ENCODE measurements around the gene IL23R. TPM values are rescaled to one million over a fixed set of nuclear protein-coding genes. Genes with fewer than 3 reads are reported as not detected.
"Not testable (repeated sequence)": the region's sequence is repeated elsewhere in the genome, so short reads cannot be mapped to it uniquely, and the experiment has no call there.

The IL23R gene
- total RNA-seq, 2 experiments from 2014 or later: 12.2 to 14.9 TPM

DNA sequence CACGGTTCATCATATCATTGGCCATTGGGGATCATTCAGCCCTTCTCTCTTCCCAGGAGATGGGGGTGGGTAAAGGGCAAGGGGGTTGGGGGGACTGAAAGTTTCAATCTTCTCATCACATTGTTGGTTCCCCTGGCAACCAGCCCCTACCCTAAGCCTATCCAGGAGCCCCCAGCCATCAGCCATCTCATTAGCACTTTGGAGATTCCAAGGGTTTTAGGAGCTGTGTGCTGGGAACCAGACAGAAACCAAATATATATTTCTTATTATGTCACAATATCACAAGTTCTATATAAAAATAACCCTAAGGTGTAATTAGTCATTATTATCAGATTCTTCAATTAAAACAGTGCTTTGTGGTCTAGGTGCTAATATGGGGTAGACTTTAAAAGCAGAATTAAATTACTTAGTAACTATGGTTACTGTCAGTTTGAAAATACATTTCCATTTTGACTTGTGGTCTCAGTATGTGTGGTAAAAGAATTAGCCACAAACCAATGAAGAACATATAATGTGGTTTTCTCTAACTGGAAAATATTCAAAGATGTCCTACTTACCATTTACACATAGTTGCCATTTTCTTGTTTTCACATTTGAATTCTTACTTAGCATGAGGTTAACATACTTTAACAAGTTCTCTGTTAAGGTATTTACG is 28.1 kb downstream of the IL23R start:
- Mint-ChIP-seq H3K27ac (no peak overlapping the region), H3K36me3 (ENCODE audit: low read depth) (peaks cover 22% of the 10 kb centered on the region), H3K4me3 (no peak overlapping the region), H3K27me3 (ENCODE audit: low read depth) (no peaks in the 10 kb centered on the region), H3K9me3 (no peaks in the 10 kb centered on the region), H3K4me1 (ENCODE audit: low read depth) (peaks cover 39% of the 10 kb centered on the region)
- CTCF ChIA-PET: interaction anchor here (1.0 to 5.3 kb wide), 2 partner anchors 18 to 22 kb away, joined by 4 to 72 read pairs; no protein-coding TSS in a partner anchor
- intact Hi-C loops (cut with micrococcal nuclease): loop anchor here (1.0 to 5.0 kb wide), 5 partner anchors 17 to 862 kb away; partner anchors contain the start of gene SLC35D1
- DNase-seq: no peak

DNA sequence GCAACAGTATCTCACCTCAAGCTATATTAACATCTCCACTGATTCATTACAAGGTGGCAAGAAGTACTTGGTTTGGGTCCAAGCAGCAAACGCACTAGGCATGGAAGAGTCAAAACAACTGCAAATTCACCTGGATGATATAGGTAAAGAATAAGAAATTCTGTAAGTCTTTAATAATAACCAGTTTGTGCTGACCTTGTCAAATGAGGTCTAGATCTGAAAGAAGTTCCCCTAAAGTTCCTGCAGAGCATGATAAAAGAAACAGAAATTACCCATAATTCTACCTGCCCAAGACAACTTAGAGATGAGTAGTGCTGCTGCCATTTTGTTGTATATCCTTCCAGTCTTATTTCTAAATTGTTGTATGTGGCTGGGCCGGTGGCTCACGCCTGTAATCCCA is 34.5 kb downstream of the IL23R start:
- CTCF ChIA-PET: interaction anchor here (0.6 kb wide), 1 partner anchor 11 kb away, joined by 5 read pairs; no protein-coding TSS in a partner anchor
- Mint-ChIP-seq H3K27me3 (ENCODE audit: low read depth) (no peaks in the 10 kb centered on the region), H3K4me3 (no peak overlapping the region), H3K27ac (no peak overlapping the region), H3K4me1 (ENCODE audit: low read depth) (peaks cover 20% of the 10 kb centered on the region), H3K36me3 (ENCODE audit: low read depth) (peaks cover 42% of the 10 kb centered on the region), H3K9me3 (no peaks in the 10 kb centered on the region)
- DNase-seq: no peak
- intact Hi-C loops (cut with micrococcal nuclease): no loop called here

DNA sequence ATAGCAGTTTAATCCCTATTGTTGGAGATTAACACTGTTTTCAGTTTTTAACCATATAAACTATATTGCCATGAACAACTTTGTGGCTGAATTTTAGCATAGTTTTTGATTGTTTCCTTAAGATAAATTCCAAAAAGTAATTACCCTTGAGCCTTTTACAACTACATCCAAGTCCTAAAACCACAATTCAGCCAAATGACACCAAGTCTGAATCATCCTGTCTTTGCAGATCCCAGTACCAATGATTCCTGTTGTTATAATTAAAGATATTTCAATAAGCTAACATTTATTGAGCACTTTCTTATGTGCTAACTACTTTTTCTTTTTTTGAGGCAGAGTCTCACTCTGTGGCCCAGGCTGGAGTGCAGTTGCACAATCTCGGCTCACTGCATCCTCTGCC is 35.6 kb downstream of the IL23R start:
- Mint-ChIP-seq H3K4me3 (no peak overlapping the region), H3K9me3 (no peaks in the 10 kb centered on the region), H3K4me1 (ENCODE audit: low read depth) (peaks cover 12% of the 10 kb centered on the region), H3K36me3 (ENCODE audit: low read depth) (peaks cover 45% of the 10 kb centered on the region), H3K27ac (no peak overlapping the region), H3K27me3 (ENCODE audit: low read depth) (no peaks in the 10 kb centered on the region)
- CTCF ChIA-PET: interaction anchor here (4.0 kb wide), 1 partner anchor 12 kb away, joined by 23 read pairs; no protein-coding TSS in a partner anchor
- DNase-seq: no peak
- intact Hi-C loops (cut with micrococcal nuclease): no loop called here

- CTCF ChIA-PET: interaction anchor here (0.7 to 4.0 kb wide), 2 partner anchors 9 to 12 kb away, joined by 3 to 23 read pairs; no protein-coding TSS in a partner anchor
- Mint-ChIP-seq H3K27me3 (ENCODE audit: low read depth) (no peaks in the 10 kb centered on the region), H3K27ac (no peak overlapping the region), H3K4me3 (no peak overlapping the region), H3K4me1 (ENCODE audit: low read depth) (peaks cover 12% of the 10 kb centered on the region), H3K9me3 (no peaks in the 10 kb centered on the region), H3K36me3 (ENCODE audit: low read depth) (peaks cover 46% of the 10 kb centered on the region)
- no peak for DNase-seq
- intact Hi-C loops (cut with micrococcal nuclease): no loop called here
Measured at GRCh38 chr1:67204298-67204980, 38.2 kb downstream of the IL23R start.

GRCh38 chr1:67207398-67207797 is 41.1 kb downstream of the IL23R start:
- H3K27ac Mint-ChIP-seq; H3K9me3 Mint-ChIP-seq; intact Hi-C loops (cut with micrococcal nuclease); DNase-seq; H3K27me3 Mint-ChIP-seq (ENCODE audit: low read depth); H3K4me3 Mint-ChIP-seq: not testable (repeated sequence)
- peaks cover 40% of the 10 kb centered on the region for H3K36me3 Mint-ChIP-seq (ENCODE audit: low read depth)
- CTCF ChIA-PET: interaction anchor here (9.0 kb wide), 1 partner anchor 61 kb away, joined by 147 read pairs; no protein-coding TSS in a partner anchor
- H3K4me1 Mint-ChIP-seq (ENCODE audit: low read depth): peaks cover 23% of the 10 kb centered on the region

GRCh38 chr1:67208217-67208616 is 42.0 kb downstream of the IL23R start:
- Mint-ChIP-seq H3K4me3 (no peak overlapping the region), H3K27me3 (ENCODE audit: low read depth) (no peaks in the 10 kb centered on the region), H3K4me1 (ENCODE audit: low read depth) (peaks cover 31% of the 10 kb centered on the region), H3K9me3 (no peaks in the 10 kb centered on the region), H3K36me3 (ENCODE audit: low read depth) (peaks cover 38% of the 10 kb centered on the region), H3K27ac (no peak overlapping the region)
- CTCF ChIA-PET: interaction anchor here (1.0 to 9.0 kb wide), 2 partner anchors 18 to 61 kb away, joined by 3 to 147 read pairs; no protein-coding TSS in a partner anchor
- no peak for DNase-seq
- intact Hi-C loops (cut with micrococcal nuclease): no loop called here

GRCh38 chr1:67209521-67209920 is 43.3 kb downstream of the IL23R start:
- H3K36me3 Mint-ChIP-seq (ENCODE audit: low read depth): peaks cover 30% of the 10 kb centered on the region
- no peak overlapping the region for H3K4me3 Mint-ChIP-seq
- H3K9me3 Mint-ChIP-seq: no peaks in the 10 kb centered on the region
- H3K4me1 Mint-ChIP-seq (ENCODE audit: low read depth): peaks cover 42% of the 10 kb centered on the region
- H3K27ac Mint-ChIP-seq: no peak overlapping the region
- no peaks in the 10 kb centered on the region for H3K27me3 Mint-ChIP-seq (ENCODE audit: low read depth)
- DNase-seq: no peak
- intact Hi-C loops (cut with micrococcal nuclease): no loop called here
- CTCF ChIA-PET: interaction anchor here (0.6 to 9.0 kb wide), 12 partner anchors 14 to 293 kb away, joined by 3 to 147 read pairs (median 4); partner anchors contain the start of gene IL23R

GRCh38 chr1:67211589-67212563 is 45.6 kb downstream of the IL23R start:
- intact Hi-C loops (cut with micrococcal nuclease): loop anchor here (1.0 kb wide), 9 partner anchors 18 to 447 kb away; partner anchors contain the start of gene SLC35D1
- H3K4me1 Mint-ChIP-seq (ENCODE audit: low read depth): peaks cover 61% of the 10 kb centered on the region
- no peaks in the 10 kb centered on the region for H3K27me3 Mint-ChIP-seq (ENCODE audit: low read depth)
- peaks cover 31% of the 10 kb centered on the region for H3K36me3 Mint-ChIP-seq (ENCODE audit: low read depth)
- CTCF ChIA-PET: interaction anchor here (0.6 to 9.0 kb wide), 48 partner anchors 8 to 1157 kb away, joined by 3 to 147 read pairs (median 5); partner anchors contain the start of gene IL23R
- H3K4me3 Mint-ChIP-seq: peak overlapping the region; percentile 1
- no peaks in the 10 kb centered on the region for H3K9me3 Mint-ChIP-seq
- DNase-seq: peak; percentile 75
- H3K27ac Mint-ChIP-seq: peak overlapping the region; percentile 87

GRCh38 chr1:67213164-67213563 is 46.9 kb downstream of the IL23R start:
- Mint-ChIP-seq H3K9me3 (no peaks in the 10 kb centered on the region), H3K27me3 (ENCODE audit: low read depth) (no peaks in the 10 kb centered on the region), H3K4me1 (ENCODE audit: low read depth) (peaks cover 67% of the 10 kb centered on the region), H3K4me3 (no peak overlapping the region), H3K36me3 (ENCODE audit: low read depth) (peaks cover 23% of the 10 kb centered on the region), H3K27ac (peak overlapping the region; percentile 87)
- CTCF ChIA-PET: interaction anchor here (0.5 to 9.0 kb wide), 47 partner anchors 8 to 843 kb away, joined by 3 to 147 read pairs (median 6); partner anchors contain the start of gene IL23R
- no peak for DNase-seq
- intact Hi-C loops (cut with micrococcal nuclease): loop anchor here (1.0 kb wide), 1 partner anchor 217 kb away; the partner anchor contains the start of gene SERBP1

- peaks cover 67% of the 10 kb centered on the region for H3K4me1 Mint-ChIP-seq (ENCODE audit: low read depth)
- H3K4me3 Mint-ChIP-seq: no peak overlapping the region
- intact Hi-C loops (cut with micrococcal nuclease): loop anchor here (1.0 kb wide), 2 partner anchors 216 to 286 kb away; partner anchors contain the start of gene SERBP1
- no peaks in the 10 kb centered on the region for H3K9me3 Mint-ChIP-seq
- no peaks in the 10 kb centered on the region for H3K27me3 Mint-ChIP-seq (ENCODE audit: low read depth)
- H3K36me3 Mint-ChIP-seq (ENCODE audit: low read depth): peaks cover 18% of the 10 kb centered on the region
- no peak for DNase-seq
- CTCF ChIA-PET: interaction anchor here (0.7 to 9.0 kb wide), 51 partner anchors 10 to 546 kb away, joined by 3 to 147 read pairs (median 5); partner anchors contain the start of gene IL23R
- peak overlapping the region; percentile 74 for H3K27ac Mint-ChIP-seq
Measured at GRCh38 chr1:67213948-67214347, 47.7 kb downstream of the IL23R start.

DNA sequence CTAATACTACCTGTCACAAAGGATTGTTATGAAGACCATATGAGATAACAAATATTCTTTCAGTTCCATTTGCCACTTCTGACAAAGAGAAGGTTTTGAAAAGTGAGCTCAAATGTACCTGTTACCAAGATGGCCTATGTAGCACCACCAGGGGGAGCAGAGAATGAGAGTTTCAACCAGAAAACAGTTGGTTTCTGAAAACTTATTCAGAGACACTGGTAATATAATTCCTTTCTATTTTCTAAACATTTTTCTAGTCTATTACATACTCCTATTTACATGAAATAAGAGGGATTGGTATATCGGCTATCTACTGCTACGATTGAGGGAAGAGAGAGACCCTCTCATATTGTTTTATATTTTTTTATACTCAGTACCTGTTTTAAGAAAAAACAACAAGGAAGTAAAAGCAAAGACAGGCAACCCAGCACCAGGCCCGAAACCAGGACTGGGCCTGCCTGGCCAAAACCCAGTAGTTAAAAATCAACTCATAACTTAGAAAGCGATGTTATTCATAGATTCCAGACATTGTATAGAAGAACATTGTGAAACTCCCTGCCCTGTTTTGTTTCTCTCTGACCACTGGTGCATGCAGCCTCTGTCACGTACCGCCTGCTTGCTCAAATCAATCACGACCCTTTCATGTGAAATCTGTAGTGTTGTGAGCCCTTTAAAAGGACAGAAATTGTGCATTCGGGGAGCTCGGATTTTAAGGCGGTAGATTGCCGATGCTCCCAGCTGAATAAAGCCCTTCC is 48.3 kb downstream of the IL23R start:
- peak; percentile 82 for DNase-seq
- H3K27ac Mint-ChIP-seq: peak overlapping the region; percentile 74
- CTCF ChIA-PET: interaction anchor here (0.7 to 9.0 kb wide), 48 partner anchors 9 to 545 kb away, joined by 3 to 147 read pairs (median 5); partner anchors contain the start of gene IL23R
- no peak overlapping the region for H3K4me3 Mint-ChIP-seq
- H3K36me3 Mint-ChIP-seq (ENCODE audit: low read depth): peaks cover 14% of the 10 kb centered on the region
- intact Hi-C loops (cut with micrococcal nuclease): loop anchor here (1.0 kb wide), 1 partner anchor 286 kb away; no protein-coding TSS in a partner anchor
- no peaks in the 10 kb centered on the region for H3K9me3 Mint-ChIP-seq
- H3K4me1 Mint-ChIP-seq (ENCODE audit: low read depth): peaks cover 64% of the 10 kb centered on the region
- no peaks in the 10 kb centered on the region for H3K27me3 Mint-ChIP-seq (ENCODE audit: low read depth)

Data from activated naive CD4-positive, alpha-beta T cell treated with anti-CD3 and anti-CD28 coated beads for 36 hours (primary cell).